GM21717 (cell line): ENCODE results near the gene GIGYF2.
"Not testable (repeated sequence)": the region's sequence is repeated elsewhere in the genome, so short reads cannot be mapped to it uniquely, and the experiment has no call there.

ENCODE experiments used
- ATAC-seq: cut with Tn5 transposase; IDR thresholded peaks from one replicate; pipeline ENCODE4 v1.9.1; 2021; ENCODE audit warnings: mild to moderate bottlenecking, moderate library complexity; ENCODE audit not compliant: unreplicated experiment

GIGYF2 gene

DNA sequence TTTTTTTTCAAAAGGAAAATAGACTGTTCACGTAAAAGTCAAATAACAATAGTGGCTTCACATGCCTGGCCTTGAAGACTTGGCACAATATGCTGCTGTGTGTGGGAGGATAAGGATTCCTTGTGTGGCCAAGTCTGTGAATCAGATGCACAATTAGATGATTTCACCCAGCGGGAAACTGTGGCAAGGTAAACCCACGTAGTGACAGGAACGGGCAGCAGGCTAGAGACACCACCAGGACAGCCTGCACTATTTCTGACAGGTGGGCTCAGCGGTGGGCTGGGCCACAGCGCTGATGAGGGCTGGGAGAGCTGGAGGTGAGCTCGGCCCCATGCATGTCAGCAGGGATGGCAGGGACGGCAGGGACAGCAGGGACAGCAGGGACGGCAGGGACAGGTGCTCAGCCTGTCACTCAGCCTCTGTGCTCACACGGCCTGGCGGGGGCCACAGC, 194.5 kb downstream of the GIGYF2 start:
- ATAC-seq: no peak

DNA sequence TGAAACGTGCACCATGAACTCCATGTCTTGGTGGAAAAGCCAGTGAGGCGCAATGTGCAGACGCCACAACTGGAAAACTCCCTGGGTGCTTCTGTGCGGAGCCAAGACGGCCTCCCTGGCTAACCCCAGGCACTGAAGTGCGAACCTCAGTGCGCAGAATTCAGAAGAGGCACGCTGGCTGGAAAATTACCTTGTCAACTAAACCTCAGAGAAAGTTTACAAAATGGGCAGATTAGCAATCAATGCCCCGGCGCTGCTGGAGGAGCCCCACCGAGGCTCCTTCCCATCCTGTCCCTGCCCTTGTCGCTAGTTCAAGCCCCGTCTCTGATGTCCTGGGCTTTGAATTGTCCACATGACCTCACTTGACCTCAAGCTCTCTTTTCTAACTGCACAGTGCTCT, 195.1 kb downstream of the GIGYF2 start:
- no peak for ATAC-seq

DNA sequence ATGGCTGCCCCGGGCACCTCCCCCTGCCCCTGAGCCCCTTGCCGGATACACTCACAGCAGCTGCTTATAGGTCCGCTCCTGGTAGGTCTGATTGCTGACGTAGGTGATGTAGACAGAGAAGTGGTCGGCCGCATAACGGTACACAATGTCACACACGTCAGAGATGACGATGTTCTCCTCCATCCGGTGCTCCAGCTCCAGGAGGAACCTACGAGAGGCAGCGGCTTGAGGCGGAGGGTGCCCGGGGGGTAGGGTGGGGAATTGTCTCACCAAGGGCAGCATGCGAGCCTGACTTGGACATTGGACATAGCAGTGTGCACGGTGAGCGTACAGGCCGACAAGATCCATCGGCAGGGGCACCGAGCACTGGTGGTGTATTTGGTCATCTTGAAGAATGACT, 195.7 kb downstream of the GIGYF2 start:
- ATAC-seq: no peak

DNA sequence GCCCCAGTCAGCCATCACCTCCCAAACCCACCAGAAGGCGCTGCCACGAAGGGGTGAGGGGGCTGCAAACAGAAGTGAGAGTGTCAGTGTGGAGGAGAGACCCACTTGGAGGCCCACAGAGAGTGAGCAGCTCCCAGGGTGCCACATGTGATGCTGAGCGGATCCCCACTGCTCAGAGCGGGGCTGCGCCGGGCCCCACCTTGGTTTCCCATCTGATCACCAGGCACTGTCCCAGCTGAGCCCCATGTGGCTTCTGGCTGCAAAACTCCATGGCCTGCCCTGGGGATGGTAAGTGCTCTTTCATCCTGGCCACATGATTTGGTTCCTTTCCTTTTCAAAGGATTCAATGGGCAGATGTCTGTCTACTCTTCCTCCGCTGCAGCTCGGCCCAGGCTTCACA, 196.7 kb downstream of the GIGYF2 start:
- no peak for ATAC-seq

DNA sequence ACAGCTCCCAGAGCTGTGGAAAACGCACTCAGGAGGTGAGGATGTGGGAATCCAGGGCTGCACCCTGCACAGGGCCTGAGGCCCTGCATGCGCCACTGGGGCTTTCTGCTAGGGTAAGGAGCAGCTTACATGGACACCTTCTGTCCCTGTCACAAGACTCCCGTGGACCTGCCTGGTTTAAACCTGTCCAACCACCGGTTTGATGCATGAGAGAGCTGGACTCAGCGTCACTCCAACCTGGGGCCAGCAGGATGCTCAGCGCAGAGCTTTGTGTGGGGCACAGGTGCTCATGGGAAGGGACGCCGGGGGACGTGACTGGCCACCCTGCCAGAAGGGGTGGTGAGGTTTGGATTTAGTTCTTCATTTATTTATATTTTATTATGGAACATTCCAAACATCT, 197.1 kb downstream of the GIGYF2 start:
- no peak for ATAC-seq

DNA sequence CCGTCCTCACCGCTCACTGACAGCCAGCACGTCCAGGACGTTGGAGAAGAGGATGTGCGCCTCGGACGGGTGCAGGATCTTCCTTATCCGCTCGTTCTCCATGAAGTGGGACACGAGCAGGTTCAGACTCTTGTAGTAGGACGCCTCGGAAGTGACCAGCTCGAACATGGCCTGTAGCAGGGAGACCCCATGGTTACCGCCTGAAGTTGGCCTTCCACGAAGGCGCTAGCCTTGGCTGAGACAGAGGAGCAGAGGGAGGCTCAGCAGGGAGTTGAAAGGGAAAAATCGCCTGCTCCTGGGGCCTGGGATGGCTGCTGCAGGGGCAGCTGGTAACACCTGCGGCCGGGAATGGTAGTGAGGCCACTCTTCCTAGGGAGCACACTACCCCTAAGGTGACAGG, 197.6 kb downstream of the GIGYF2 start:
- ATAC-seq: no peak

DNA sequence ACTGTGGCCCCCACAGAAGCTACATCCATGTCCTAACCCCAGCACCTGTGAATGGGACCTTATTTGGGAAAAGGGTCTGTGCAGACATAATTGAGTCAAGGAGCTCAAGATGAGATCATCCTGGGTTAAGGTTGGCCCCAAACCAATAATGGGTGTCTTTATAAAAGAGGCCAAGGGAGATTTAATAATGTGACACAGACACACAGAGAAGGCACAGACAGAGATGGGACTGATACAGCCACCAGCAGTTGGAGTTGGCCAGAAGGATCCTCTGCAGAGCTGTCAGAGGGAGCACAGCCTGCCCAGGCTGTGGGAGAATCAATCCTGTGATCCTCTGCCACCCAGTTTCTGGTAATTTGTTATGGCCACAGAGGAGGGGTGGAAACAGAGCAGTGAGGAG, 199.0 kb downstream of the GIGYF2 start:
- no peak for ATAC-seq

DNA sequence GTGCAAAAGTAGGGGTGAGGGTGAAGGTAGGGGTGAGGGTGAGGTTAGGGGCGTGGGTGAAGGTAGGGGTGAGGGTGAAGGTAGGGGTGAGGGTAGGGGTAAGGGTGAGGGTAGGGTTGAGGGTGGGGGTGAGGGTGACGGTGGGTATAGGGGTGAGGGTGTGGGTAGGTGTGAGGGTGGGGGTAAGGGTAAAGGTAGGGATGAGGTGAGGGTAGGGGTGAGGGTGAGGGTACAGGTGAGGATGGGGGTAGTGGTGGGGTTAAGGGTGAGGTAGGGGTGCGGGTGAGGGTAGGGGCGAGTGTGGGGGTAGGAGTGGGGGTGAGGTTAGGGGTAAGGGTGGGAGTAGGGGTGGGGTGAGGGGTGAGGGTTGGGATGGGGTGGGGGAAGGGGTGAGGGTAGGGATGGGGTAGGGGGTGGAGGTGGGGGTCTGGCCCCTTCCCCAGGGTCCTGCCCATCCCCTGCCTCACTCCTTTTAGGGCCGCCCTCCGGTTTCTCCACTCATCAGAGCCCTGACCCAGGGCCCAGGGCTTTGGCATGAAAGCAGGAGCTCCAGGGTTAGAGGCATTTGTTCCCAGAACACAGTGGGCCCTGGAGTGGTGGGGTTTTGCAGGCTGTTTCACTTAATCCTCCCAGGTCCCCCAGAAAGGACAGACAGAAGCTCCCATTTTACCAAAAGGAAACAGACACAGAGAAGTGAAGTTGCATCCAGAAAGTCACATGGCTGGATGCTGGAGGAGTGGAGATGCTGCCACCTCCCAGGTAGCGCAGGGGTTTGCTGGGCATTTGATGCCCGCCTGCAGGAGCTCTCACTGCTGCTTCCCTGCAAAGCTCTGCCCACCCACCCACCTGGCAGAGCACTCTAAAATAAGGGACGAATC, 199.8 kb downstream of the GIGYF2 start:
- no peak for ATAC-seq

DNA sequence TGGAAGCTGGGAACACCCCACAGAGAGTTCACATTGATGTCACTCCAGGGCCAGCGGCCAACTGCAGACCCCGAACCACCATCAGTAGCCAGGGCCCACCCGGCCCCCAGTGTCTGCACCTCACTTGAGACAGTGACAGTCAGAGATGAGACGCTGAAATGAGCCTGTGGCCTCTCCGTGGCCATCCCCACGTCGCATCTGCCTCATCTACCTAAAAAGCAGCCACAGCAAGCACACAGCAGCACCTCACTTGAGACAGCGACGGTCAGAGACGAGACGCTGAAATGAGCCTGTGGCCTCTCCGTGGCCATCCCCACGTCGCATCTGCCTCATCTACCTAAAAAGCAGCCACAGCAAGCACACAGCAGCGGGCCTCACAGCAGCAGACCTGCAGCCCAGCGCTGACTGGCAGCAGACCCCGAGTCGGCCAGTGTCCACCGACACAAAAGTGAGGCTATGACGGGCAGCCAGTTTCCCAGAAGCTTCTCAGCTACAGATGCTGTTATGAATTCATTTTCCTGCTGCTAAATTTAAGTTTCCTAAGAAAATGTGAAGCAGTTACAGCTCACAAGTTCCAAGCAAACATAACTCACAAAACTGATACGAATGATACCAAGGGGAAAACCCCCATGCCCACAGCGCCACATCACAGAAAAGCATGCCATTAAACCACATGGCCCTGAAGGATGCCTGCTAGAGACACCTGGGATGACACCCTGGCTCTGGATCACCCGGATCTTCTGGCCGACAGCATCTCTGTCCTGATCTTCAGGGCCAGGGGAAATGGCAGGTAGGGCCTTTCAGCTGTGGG, 200.7 kb downstream of the GIGYF2 start:
- ATAC-seq: no peak

DNA sequence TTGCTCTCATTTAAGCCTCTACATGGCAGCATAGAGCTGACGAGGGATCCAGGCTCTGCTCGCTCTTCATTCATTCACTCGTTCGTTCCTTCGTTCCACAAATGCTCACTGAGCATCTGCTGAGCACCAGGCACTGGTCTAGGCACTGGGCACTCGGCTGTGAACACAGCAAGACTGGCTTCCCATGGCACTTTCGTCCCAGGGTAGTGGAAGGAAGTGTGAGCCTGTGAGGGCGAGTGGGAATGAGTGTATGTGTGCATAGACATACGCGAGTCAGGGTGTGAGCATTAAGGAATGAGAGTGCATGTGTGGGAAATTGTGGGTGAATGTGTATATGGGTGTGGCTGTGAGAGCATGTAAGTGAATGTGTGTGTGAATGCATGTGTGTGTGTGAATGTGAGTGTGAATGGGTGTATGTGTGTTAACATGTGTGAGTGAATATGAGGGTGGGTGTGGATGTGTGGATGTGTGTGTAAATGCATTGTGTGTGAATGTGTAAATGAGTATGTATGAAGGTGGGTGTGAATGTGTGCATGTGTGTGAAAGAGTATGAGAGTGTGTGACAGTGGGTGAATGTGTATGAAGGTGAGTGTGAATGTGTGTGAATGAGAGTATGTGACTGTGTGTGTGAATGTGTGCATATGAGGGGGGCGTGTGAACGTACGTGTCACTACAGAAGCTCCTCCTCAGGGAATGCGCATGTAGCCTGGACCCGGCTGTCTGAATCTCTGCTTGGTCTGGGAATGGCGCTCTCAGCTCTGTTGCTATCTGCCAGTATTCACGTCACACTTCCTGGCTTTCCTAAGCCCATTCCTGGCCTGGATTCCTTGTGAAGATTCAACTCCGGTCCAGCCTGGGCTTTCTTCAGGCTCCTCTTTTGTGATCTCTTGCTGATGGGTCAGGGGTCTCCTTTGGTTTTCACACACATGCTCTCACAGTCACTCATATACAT, 201.7 kb downstream of the GIGYF2 start:
- ATAC-seq: no peak

DNA sequence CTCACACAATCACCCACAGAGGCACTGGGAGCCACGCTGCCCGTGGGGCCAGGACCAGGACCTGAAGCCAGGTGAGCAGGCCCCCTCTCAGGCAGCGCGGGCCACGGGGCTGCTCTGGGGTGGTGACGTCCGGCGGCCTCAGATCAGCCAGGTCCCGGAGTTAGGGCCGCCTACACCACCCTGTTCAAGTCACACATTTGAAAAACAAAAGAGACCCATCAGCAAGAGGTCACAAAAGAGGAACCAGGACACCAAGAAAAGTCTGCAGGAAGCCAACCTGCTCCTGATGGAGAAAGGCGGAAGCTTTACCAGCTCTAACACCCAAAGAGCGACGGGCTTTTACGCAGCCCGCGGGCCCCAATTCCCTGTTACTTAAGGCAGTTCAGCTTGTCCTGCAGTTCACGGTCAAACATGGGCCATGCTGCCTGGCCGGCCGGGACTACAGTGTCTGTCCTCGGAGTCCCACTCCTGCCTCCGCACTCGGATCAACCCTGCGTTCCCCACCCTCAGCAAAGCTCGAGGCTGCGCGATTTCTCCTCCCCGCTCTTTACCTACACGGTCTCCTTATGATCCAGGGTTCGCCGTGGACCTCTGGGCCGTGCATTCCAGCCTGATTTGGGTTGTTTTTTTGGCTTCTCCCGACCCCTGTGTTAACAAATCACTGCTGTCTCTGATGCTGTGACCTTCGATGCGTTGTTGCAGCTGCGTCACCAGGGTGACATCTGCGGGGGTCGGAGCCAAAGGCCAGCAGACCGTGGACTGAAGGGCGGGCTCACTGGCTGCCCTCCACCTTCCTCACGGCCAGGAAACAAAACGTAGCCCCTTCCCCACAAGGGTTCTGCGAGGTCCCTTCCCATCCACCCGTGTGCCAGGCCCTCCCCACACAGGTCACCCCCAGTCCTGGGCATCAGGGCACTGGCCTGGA, 203.9 kb downstream of the GIGYF2 start:
- ATAC-seq: no peak

DNA sequence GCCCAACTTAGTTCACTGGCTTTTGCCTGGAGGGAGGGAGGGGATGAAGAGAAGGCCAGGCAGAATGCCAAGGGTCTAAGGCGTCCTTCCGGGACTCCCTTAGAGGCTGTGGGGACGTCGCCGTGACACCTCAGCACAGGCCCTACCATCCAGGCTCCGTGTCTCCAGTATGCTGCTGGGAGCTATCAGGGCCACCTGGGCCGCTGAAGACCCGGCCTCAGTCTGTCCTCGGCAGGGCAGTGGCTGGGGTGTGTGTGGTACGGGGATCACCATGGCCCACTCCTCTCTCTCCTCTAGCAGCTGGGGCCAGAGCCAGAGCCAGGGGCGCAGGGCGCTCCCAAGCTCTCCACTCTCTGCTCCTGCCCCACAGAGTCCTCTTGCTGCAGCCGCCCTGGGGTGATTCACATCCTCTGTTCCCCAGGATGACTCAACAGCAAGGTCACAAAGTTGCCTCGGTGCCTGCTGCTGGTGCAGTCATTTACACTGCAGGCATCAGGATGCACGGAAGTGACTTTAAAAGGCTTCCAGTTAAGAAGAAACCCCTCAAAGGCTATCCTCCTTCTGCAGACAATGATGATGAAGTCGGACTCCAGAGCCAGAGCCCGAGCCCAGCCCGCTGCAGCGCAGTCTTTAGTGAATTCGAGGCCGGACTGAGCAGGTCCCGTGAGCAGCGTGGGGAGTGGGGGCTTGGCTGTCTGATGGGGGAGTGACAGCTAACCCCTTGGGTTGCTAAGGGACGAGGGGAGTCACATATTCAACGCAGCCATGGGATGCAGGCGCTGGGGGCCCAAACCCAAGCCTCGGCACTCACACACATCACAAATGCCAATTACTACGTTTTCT, 204.8 kb downstream of the GIGYF2 start:
- no peak for ATAC-seq

DNA sequence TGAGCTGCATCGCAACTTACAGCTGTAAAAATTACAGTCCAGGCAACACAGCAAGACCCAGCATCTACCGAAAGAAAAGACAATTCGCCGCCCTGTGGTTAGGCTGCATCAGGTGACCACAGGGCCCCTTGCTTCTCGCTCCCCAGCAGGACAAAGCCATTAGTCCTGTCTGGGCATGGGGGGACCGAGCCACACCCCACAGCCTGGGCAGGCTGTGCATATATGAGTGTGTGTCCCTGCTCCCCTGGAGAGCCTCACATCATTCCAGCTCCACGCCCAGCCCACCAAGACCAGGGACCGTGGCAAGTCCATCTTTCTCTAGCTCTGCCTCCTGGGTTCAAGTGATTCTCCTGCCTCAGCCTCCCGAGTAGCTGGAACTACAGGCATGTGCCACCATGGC, 206.9 kb downstream of the GIGYF2 start:
- ATAC-seq: no peak

DNA sequence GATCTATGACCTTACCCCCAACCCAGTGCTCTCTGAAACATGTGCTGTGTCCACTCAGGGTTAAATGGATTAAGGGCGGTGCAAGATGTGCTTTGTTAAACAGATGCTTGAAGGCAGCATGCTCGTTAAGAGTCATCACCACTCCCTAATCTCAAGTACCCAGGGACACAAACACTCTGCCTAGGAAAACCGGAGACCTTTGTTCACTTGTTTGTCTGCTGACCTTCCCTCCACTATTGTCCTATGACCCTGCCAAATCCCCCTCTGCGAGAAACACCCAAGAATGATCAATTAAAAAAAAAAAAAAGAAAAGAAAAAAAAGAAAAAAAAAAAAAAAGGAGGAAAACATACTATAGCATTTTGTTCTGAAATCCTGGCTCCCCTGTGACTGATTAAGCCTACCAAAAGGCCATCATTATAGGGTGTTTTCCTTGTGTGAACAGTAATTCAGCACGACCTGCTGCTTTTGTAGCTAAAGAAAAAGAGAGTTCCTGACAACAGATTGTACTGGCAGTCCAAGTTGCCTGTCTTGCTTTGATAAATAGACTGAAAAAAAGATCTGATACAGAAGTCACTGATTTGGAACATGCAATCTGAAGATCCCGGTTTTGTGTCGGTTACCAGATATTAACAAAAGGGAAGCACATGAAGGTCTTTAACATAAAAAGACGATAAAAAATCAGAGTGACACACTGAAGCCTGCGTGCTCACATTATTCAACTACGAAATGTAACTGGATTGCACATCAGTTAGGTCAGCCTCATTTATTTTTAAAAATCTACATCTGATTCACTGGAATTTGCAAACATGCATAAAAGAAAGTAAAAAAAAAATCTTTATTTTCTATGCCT, 210.0 kb downstream of the GIGYF2 start:
- ATAC-seq: not testable (repeated sequence)

DNA sequence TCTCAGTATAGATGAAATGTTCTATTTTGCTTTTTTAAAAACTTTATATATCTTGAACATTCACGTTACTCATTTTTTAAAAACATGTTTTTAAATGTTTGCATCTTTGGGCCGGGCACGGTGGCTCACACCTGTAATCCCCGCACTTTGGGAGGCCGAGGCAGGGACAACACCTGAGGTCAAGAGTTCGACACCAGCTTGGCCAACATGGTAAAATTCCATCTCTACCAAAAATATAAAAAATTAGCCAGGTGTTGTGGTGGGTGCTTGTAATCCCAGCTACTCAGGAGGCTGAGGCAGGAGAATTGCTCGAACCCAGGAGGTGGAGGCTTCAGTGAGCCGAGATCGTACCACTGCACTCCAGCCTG, 210.6 kb downstream of the GIGYF2 start:
- not testable (repeated sequence) for ATAC-seq

DNA sequence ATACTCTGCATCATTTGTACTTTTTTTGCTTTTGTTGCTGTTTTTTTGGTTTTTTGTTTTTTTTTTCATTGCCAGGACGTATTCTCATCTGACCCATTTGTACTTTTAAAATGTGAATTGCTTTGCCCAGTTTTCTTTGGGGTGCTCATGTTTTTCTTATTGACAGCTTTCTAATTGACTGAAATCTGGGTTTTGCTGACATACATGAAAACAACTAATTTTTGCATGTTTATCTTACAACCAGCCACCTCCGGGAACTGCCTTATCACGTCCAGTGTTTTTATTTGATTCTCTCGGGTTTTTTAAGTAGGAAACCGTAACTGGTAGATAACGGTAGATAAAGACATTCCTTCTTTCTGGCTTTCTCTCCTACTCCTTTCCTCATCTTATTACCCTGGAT, 211.6 kb downstream of the GIGYF2 start:
- no peak for ATAC-seq
